ENCODE results near the gene SLAMF1.
"Not testable (repeated sequence)": the region's sequence is repeated elsewhere in the genome, so short reads cannot be mapped to it uniquely, and the experiment has no call there.

SLAMF1 gene

DNA sequence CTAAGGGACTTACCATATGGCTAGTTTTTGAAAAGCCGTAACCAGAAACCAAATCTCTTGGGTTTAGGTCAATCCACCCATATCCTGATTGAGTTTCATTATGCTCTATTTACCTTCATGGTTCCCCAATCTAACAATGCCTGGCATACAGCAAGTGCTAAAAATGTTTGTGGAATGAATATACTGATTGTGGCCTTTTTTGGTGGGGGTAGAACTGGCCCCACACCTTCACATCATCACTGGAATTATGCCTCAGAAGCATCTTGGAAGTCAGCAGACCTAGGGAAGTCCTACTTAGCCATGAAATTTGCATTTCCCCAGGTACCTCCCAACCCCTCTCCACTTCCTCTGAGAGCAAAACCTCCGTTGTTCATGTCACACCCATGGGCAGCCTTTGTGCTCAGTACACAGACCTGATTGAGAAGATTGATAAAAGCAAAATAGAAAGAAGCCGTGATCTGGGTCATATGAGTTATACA lies 17.8 kb upstream of the SLAMF1 start:
- peaks cover 0 to 5% of the 10 kb centered on the region in 2 donors for H3K9me3 ChIP-seq (ENCODE audit: control insufficient read depth in 2 of 2, low read length in 2 of 2)
- H3K27ac ChIP-seq (ENCODE audit: low read length) = no peak overlapping the region

DNA sequence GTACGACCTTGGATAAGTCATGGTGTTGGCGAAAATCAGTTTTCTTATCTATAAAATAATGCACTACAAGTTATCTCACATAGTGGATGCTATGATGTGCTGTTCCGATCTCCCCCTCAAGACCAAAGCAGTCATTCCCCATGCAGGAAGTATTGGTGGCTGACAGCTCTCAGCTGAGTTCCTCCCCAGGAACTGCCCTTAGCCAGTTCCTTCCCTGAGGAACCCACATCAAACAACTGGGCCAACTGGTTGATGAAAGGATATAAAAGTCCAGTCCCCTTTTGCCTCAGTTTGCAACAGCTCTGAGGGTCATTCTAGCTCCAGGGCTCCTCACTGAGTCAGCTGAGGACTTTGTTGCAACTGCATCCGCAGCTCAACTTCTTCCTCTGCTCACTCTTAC lies 16.1 kb upstream of the SLAMF1 start:
- Histone ChIP-seq H3K27me3 (ENCODE audit: control insufficient read depth in 1 of 2, insufficient read depth in 2 of 2, low read length in 2 of 2) (no peaks in the 10 kb centered on the region), H3K9ac (ENCODE audit: low read length in 2 of 2) (no peak overlapping the region), H3K9me3 (ENCODE audit: control insufficient read depth in 2 of 2, low read length in 2 of 2) (peaks cover 0 to 9% of the 10 kb centered on the region in 2 donors), H3K4me1 (ENCODE audit: control insufficient read depth, insufficient read depth, low read length) (no peaks in the 10 kb centered on the region), H3K36me3 (ENCODE audit: control insufficient read depth in 2 of 2, insufficient read depth in 2 of 2, low read length in 2 of 2) (no peaks in the 10 kb centered on the region), H3K27ac (ENCODE audit: low read length) (no peak overlapping the region), H3K4me3 (ENCODE audit: low read length in 2 of 2) (no peak overlapping the region)

More for the DNA sequence above, 17.8 kb upstream of the SLAMF1 start:
- no peak overlapping the region for H3K4me3 ChIP-seq (ENCODE audit: low read length in 2 of 2)
- H3K27me3 ChIP-seq (ENCODE audit: control insufficient read depth in 1 of 2, insufficient read depth in 2 of 2, low read length in 2 of 2) = no peaks in the 10 kb centered on the region
- no peaks in the 10 kb centered on the region for H3K36me3 ChIP-seq (ENCODE audit: control insufficient read depth in 2 of 2, insufficient read depth in 2 of 2, low read length in 2 of 2)
- H3K4me1 ChIP-seq (ENCODE audit: control insufficient read depth, insufficient read depth, low read length) = no peaks in the 10 kb centered on the region
- no peak overlapping the region for H3K9ac ChIP-seq (ENCODE audit: low read length in 2 of 2)

DNA sequence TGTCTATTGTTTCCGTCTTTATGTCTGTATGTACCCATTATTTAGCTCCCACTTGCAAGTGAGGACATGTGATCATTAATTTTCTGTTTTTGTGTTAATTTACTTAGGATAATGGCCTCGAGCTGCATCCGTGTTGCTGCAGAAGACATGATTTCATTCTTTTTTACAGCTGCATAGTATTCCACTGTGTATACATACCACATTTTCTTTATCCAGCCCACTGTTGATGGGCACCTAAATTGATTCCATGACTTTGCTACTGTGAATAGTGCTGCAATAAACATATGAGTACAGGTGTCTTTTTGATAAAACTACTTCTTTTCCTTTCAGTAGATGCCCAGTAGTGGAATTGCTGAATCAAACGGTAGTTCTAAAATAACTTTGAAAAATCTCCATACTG lies 12.7 kb upstream of the SLAMF1 start:
- no peak overlapping the region for H3K27ac ChIP-seq (ENCODE audit: low read length)
- no peaks in the 10 kb centered on the region for H3K27me3 ChIP-seq (ENCODE audit: control insufficient read depth in 1 of 2, insufficient read depth in 2 of 2, low read length in 2 of 2)
- H3K4me3 ChIP-seq (ENCODE audit: low read length in 2 of 2) = no peak overlapping the region
- no peaks in the 10 kb centered on the region for H3K36me3 ChIP-seq (ENCODE audit: control insufficient read depth in 2 of 2, insufficient read depth in 2 of 2, low read length in 2 of 2)
- peaks cover 0 to 9% of the 10 kb centered on the region in 2 donors for H3K9me3 ChIP-seq (ENCODE audit: control insufficient read depth in 2 of 2, low read length in 2 of 2)
- no peaks in the 10 kb centered on the region for H3K4me1 ChIP-seq (ENCODE audit: control insufficient read depth, insufficient read depth, low read length)
- no peak overlapping the region for H3K9ac ChIP-seq (ENCODE audit: low read length in 2 of 2)

DNA sequence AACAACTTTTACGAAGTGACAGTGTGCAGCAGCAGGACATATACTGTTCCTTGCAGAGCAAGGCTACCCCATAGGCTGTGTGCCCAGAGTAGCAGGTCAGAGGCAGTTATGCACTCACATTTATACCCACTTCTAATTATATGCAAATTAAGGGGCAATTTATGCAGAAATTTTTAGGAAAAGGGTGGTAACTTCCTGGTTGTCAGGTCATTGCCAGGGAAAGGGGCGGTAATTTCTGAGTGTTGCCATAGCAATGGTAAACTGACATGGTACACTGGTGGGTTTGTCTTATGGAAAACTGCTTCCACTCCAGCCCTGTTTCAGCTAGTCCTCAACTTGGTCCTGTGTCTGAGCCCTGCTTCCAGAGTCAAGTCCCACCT lies 12.0 kb upstream of the SLAMF1 start:
- no peaks in the 10 kb centered on the region for H3K36me3 ChIP-seq (ENCODE audit: control insufficient read depth in 2 of 2, insufficient read depth in 2 of 2, low read length in 2 of 2)
- H3K9ac ChIP-seq (ENCODE audit: low read length in 2 of 2) = no peak overlapping the region
- H3K4me1 ChIP-seq (ENCODE audit: control insufficient read depth, insufficient read depth, low read length) = no peaks in the 10 kb centered on the region
- H3K4me3 ChIP-seq (ENCODE audit: low read length in 2 of 2) = no peak overlapping the region
- H3K9me3 ChIP-seq (ENCODE audit: control insufficient read depth in 2 of 2, low read length in 2 of 2) = peaks cover 0 to 9% of the 10 kb centered on the region in 2 donors
- no peaks in the 10 kb centered on the region for H3K27me3 ChIP-seq (ENCODE audit: control insufficient read depth in 1 of 2, insufficient read depth in 2 of 2, low read length in 2 of 2)
- no peak overlapping the region for H3K27ac ChIP-seq (ENCODE audit: low read length)

DNA sequence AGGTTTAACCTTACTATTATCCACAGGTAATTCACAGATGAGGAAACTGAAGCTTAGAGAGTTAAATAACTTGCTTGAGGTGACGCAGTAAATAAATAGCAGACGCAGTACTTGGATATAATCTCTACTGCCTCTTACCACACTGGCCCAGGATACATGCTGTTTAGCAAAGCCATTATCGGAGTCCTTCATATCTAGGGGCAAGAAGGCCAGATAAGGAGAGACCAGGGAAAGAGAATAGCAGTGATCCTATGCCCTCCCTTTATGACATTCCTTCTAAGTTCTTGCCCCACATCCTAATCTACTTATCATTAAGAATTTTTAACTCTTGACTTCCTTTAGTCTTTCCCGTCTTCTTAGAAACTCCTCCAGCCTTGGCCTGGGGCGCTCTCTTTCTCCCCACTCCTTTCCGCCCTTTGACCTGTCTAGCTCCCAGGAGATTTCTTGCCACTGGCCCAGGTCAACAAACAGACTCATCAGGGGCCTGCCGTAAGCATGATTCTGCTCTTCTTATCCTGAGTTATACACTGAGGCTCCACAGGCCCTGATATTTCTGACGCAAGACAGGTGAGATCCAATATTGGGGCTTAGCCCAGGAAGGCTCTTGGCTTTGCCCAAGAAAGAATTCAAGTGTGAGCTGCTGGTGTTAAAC lies 11.4 kb upstream of the SLAMF1 start:
- no peaks in the 10 kb centered on the region for H3K4me1 ChIP-seq (ENCODE audit: control insufficient read depth, insufficient read depth, low read length)
- H3K27ac ChIP-seq (ENCODE audit: low read length) = no peak overlapping the region
- H3K4me3 ChIP-seq (ENCODE audit: low read length in 2 of 2) = no peak overlapping the region
- H3K27me3 ChIP-seq (ENCODE audit: control insufficient read depth in 1 of 2, insufficient read depth in 2 of 2, low read length in 2 of 2) = no peaks in the 10 kb centered on the region
- H3K9me3 ChIP-seq (ENCODE audit: control insufficient read depth in 2 of 2, low read length in 2 of 2) = peaks cover 0 to 9% of the 10 kb centered on the region in 2 donors
- no peaks in the 10 kb centered on the region for H3K36me3 ChIP-seq (ENCODE audit: control insufficient read depth in 2 of 2, insufficient read depth in 2 of 2, low read length in 2 of 2)
- no peak overlapping the region for H3K9ac ChIP-seq (ENCODE audit: low read length in 2 of 2)

DNA sequence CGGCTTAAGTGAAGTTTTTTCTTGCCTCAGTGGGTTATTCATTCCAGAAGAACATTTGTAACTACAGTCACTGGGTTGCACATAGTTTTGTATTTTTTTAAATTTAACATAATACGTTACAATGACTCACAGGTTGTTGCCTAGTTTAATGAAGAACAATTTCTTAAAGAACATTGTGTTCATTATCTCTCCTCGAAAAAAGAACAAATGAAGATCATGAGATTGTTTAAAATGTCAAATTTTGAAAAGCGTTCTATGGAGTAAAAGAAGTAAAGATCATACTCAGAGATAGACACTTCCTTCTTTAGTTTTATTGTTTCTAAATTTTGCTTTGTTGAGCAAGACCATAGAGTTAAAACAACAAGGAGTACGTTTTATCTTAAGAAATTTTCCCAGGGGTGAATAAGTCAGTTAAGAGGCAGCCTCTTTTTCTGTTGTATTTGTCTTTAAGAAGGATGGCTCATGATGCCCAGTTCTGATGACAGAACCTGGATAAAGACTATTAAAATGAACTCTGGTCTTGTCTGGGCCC lies 10.5 kb upstream of the SLAMF1 start:
- Histone ChIP-seq H3K9ac (ENCODE audit: low read length in 2 of 2) (no peak overlapping the region), H3K9me3 (ENCODE audit: control insufficient read depth in 2 of 2, low read length in 2 of 2) (peaks cover 0 to 9% of the 10 kb centered on the region in 2 donors), H3K4me3 (ENCODE audit: low read length in 2 of 2) (no peak overlapping the region), H3K27ac (ENCODE audit: low read length) (no peak overlapping the region), H3K4me1 (ENCODE audit: control insufficient read depth, insufficient read depth, low read length) (no peaks in the 10 kb centered on the region), H3K36me3 (ENCODE audit: control insufficient read depth in 2 of 2, insufficient read depth in 2 of 2, low read length in 2 of 2) (no peaks in the 10 kb centered on the region), H3K27me3 (ENCODE audit: control insufficient read depth in 1 of 2, insufficient read depth in 2 of 2, low read length in 2 of 2) (no peaks in the 10 kb centered on the region)

DNA sequence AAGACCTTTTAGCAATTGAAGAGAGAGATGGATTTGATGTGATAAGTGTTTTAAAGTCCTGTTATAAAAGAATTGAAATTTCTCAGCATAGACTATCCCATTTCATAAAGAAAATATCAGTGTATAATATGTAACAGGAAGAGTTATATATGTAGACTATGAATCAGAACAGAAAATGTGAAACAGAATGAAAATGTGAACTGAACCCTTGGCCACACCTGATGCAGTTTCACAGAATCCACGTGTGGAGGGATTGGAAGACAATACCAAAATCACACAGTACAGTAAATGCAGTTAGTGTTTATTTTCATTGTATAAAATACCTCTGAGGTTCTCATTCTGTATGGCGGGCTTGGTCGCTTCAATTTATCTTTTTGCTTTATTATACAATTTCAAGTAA lies 9.9 kb upstream of the SLAMF1 start:
- Histone ChIP-seq H3K9ac (ENCODE audit: low read length in 2 of 2) (no peak overlapping the region), H3K36me3 (ENCODE audit: control insufficient read depth in 2 of 2, insufficient read depth in 2 of 2, low read length in 2 of 2) (no peaks in the 10 kb centered on the region), H3K4me3 (ENCODE audit: low read length in 2 of 2) (no peak overlapping the region), H3K9me3 (ENCODE audit: control insufficient read depth in 2 of 2, low read length in 2 of 2) (peaks cover 0 to 9% of the 10 kb centered on the region in 2 donors), H3K27me3 (ENCODE audit: control insufficient read depth in 1 of 2, insufficient read depth in 2 of 2, low read length in 2 of 2) (no peaks in the 10 kb centered on the region), H3K4me1 (ENCODE audit: control insufficient read depth, insufficient read depth, low read length) (no peaks in the 10 kb centered on the region), H3K27ac (ENCODE audit: low read length) (no peak overlapping the region)

DNA sequence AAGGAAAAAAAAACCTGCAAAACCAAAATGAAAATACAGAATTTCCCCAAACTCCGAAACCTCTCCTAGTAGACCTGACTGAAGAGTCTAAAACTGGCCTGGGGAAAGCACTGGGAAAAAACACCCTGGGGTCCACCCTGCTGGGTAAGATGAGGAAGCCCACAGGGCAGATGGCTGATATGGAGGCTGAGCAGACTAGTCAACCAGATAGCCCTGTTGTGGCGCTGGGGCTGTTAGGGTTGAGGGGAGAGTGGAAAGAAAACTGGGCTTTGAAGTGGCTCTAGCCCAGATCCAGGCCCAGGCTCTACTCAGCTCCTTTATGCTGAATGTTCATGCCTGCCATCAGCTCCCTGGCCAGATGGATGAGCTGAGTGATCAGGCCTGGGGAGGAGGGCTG lies 6.8 kb upstream of the SLAMF1 start:
- H3K9ac ChIP-seq (ENCODE audit: low read length in 2 of 2) = no peak overlapping the region
- H3K4me3 ChIP-seq (ENCODE audit: low read length in 2 of 2) = no peak overlapping the region
- peaks cover 2% of the 10 kb centered on the region for H3K4me1 ChIP-seq (ENCODE audit: control insufficient read depth, insufficient read depth, low read length)
- no peak overlapping the region for H3K27ac ChIP-seq (ENCODE audit: low read length)
- no peaks in the 10 kb centered on the region for H3K36me3 ChIP-seq (ENCODE audit: control insufficient read depth in 2 of 2, insufficient read depth in 2 of 2, low read length in 2 of 2)
- no peaks in the 10 kb centered on the region for H3K9me3 ChIP-seq (ENCODE audit: control insufficient read depth in 2 of 2, low read length in 2 of 2)
- H3K27me3 ChIP-seq (ENCODE audit: control insufficient read depth in 1 of 2, insufficient read depth in 2 of 2, low read length in 2 of 2) = no peaks in the 10 kb centered on the region

DNA sequence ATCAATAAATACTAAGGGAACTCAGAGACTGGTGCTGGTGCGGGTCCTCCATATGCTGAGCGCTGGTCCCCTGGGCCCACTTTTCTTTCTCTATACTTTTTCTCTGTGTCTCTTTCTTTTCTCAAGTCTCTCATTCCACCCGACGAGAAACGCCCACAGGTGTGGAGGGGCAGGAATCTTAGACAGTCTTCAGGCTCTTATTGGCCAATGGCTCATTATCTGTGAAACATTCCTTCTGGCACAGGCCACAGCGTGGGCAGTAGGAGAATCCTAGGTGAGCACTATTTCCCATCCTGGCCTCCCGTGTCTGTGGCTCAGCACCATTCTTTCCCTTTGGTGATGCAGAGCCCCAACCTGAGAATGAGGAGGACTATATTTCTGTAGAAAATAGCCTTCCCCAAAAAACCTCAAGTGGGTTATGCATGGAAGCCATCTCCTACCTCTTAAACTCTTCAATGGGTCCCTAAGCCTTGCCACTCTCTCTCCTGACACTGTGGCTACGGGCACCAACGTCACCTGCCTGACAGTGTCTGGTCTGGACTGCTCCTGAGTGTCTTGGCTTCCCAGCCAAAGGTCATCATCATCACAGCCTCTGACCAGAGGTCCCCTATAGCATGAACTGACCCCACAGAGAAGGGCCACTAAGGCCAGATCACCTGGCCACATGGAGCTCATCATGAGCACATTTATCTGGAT lies 6.2 kb upstream of the SLAMF1 start:
- no peak overlapping the region for H3K9ac ChIP-seq (ENCODE audit: low read length in 2 of 2)
- no peaks in the 10 kb centered on the region for H3K27me3 ChIP-seq (ENCODE audit: control insufficient read depth in 1 of 2, insufficient read depth in 2 of 2, low read length in 2 of 2)
- H3K27ac ChIP-seq (ENCODE audit: low read length) = no peak overlapping the region
- H3K4me3 ChIP-seq (ENCODE audit: low read length in 2 of 2) = no peak overlapping the region
- no peaks in the 10 kb centered on the region for H3K9me3 ChIP-seq (ENCODE audit: control insufficient read depth in 2 of 2, low read length in 2 of 2)
- no peaks in the 10 kb centered on the region for H3K36me3 ChIP-seq (ENCODE audit: control insufficient read depth in 2 of 2, insufficient read depth in 2 of 2, low read length in 2 of 2)
- H3K4me1 ChIP-seq (ENCODE audit: control insufficient read depth, insufficient read depth, low read length) = peaks cover 2% of the 10 kb centered on the region

DNA sequence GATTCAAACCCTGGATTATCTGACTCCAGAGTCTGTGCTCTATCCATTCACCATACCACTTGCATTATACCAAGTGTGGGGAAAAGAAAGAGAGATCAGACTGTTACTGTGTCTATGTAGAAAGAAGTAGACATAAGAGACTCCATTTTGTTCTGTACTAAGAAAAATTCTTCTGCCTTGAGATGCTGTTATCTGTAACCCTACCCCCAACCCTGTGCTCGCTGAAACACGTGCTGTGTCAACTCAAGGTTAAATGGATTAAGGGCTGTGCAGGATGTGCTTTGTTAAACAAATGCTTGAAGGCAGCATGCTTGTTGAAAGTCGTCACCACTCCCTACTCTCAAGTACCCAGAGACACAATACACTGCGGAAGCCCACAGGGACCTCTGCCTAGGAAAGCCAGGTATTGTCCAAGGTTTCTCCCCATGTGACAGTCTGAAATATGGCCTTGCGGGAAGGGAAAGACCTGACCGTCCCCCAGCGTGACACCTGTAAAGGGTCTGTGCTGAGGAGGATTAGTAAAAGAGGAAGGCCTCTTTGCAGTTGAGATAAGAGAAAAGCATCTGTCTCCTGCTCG lies 5.3 kb upstream of the SLAMF1 start:
- H3K36me3 ChIP-seq (ENCODE audit: control insufficient read depth in 2 of 2, insufficient read depth in 2 of 2, low read length in 2 of 2); H3K27me3 ChIP-seq (ENCODE audit: control insufficient read depth in 1 of 2, insufficient read depth in 2 of 2, low read length in 2 of 2); H3K4me1 ChIP-seq (ENCODE audit: control insufficient read depth, insufficient read depth, low read length); H3K27ac ChIP-seq (ENCODE audit: low read length); H3K9me3 ChIP-seq (ENCODE audit: control insufficient read depth in 2 of 2, low read length in 2 of 2); H3K4me3 ChIP-seq (ENCODE audit: low read length in 2 of 2); H3K9ac ChIP-seq (ENCODE audit: low read length in 2 of 2): not testable (repeated sequence)
